Mucosa of stomach (tissue), 1 donor: ENCODE measurements around the gene HDHD2.

Source experiments
- H3K27me3 ChIP-seq: one replicate; pipeline ENCODE4 v1.7.0; 2013; ENCODE audit warnings: mild to moderate bottlenecking, low read length; ENCODE audit not compliant: control insufficient read depth, insufficient read depth
- H3K36me3 ChIP-seq: one replicate; pipeline ENCODE4 v1.7.0; 2013; ENCODE audit warnings: low read length; ENCODE audit not compliant: control insufficient read depth, insufficient read depth
- H3K4me1 ChIP-seq: one replicate; pipeline ENCODE4 v1.7.0; 2013; ENCODE audit warnings: mild to moderate bottlenecking, low read length; ENCODE audit not compliant: control insufficient read depth, insufficient read depth
- H3K4me3 ChIP-seq: one replicate; pipeline ENCODE4 v1.7.0; 2013; ENCODE audit warnings: low read length
- H3K9ac ChIP-seq: one replicate; pipeline ENCODE4 v1.7.0; 2013; ENCODE audit warnings: mild to moderate bottlenecking, low read length, moderate library complexity
- H3K9me3 ChIP-seq: one replicate; pipeline ENCODE4 v1.7.0; 2013; ENCODE audit warnings: mild to moderate bottlenecking, low read length, moderate library complexity; ENCODE audit not compliant: control insufficient read depth
- donor health status: Pancreatic carcinoma.

HDHD2 gene

GRCh38 chr18:47087676-47088075 lies 62.6 kb downstream of the HDHD2 start:
- Histone ChIP-seq H3K36me3 (no peaks in the 10 kb centered on the region), H3K4me3 (no peak overlapping the region), H3K4me1 (no peaks in the 10 kb centered on the region), H3K9me3 (no peaks in the 10 kb centered on the region), H3K9ac (no peak overlapping the region), H3K27me3 (no peaks in the 10 kb centered on the region)

- H3K4me1 ChIP-seq, result no peaks in the 10 kb centered on the region
- no peaks in the 10 kb centered on the region for H3K36me3 ChIP-seq
- H3K4me3 ChIP-seq, result no peak overlapping the region
- no peaks in the 10 kb centered on the region for H3K27me3 ChIP-seq
- no peaks in the 10 kb centered on the region for H3K9me3 ChIP-seq
- H3K9ac ChIP-seq, result no peak overlapping the region
These were observed 68.7 kb downstream of the HDHD2 start for GRCh38 chr18:47081578-47081977.

- Histone ChIP-seq H3K9me3 (no peaks in the 10 kb centered on the region), H3K4me3 (no peak overlapping the region), H3K36me3 (no peaks in the 10 kb centered on the region), H3K4me1 (no peaks in the 10 kb centered on the region), H3K9ac (no peak overlapping the region), H3K27me3 (no peaks in the 10 kb centered on the region)
These were observed 69.4 kb downstream of the HDHD2 start for GRCh38 chr18:47080872-47081271.

GRCh38 chr18:47077111-47077510 lies 73.2 kb downstream of the HDHD2 start:
- no peaks in the 10 kb centered on the region for H3K27me3 ChIP-seq
- H3K4me1 ChIP-seq, result no peaks in the 10 kb centered on the region
- H3K9me3 ChIP-seq, result no peaks in the 10 kb centered on the region
- no peak overlapping the region for H3K9ac ChIP-seq
- no peaks in the 10 kb centered on the region for H3K36me3 ChIP-seq
- no peak overlapping the region for H3K4me3 ChIP-seq

- Histone ChIP-seq H3K36me3 (no peaks in the 10 kb centered on the region), H3K27me3 (no peaks in the 10 kb centered on the region), H3K9me3 (no peaks in the 10 kb centered on the region), H3K9ac (no peak overlapping the region), H3K4me3 (no peak overlapping the region), H3K4me1 (no peaks in the 10 kb centered on the region)
These were observed 75.0 kb downstream of the HDHD2 start for GRCh38 chr18:47075098-47075883.

- Histone ChIP-seq H3K4me1 (no peaks in the 10 kb centered on the region), H3K9me3 (no peaks in the 10 kb centered on the region), H3K27me3 (no peaks in the 10 kb centered on the region), H3K4me3 (no peak overlapping the region), H3K36me3 (no peaks in the 10 kb centered on the region), H3K9ac (no peak overlapping the region)
These were observed 82.7 kb downstream of the HDHD2 start for GRCh38 chr18:47067648-47068047.

GRCh38 chr18:47063096-47063495 lies 87.2 kb downstream of the HDHD2 start:
- no peaks in the 10 kb centered on the region for H3K27me3 ChIP-seq
- no peaks in the 10 kb centered on the region for H3K9me3 ChIP-seq
- H3K36me3 ChIP-seq, result no peaks in the 10 kb centered on the region
- H3K4me1 ChIP-seq, result no peaks in the 10 kb centered on the region
- no peak overlapping the region for H3K4me3 ChIP-seq
- no peak overlapping the region for H3K9ac ChIP-seq

- Histone ChIP-seq H3K4me1 (no peaks in the 10 kb centered on the region), H3K27me3 (no peaks in the 10 kb centered on the region), H3K4me3 (no peak overlapping the region), H3K9ac (no peak overlapping the region), H3K9me3 (no peaks in the 10 kb centered on the region), H3K36me3 (no peaks in the 10 kb centered on the region)
These were observed 87.8 kb downstream of the HDHD2 start for GRCh38 chr18:47062471-47062870.
